Panc1 (cell line): ENCODE data around the gene ARID4B. TPM values are rescaled to one million over a fixed set of nuclear protein-coding genes. Genes with fewer than 3 reads are reported as not detected.

Experiments used
- ATAC-seq: fragments of 200-7000 bp; cut with Tn5 transposase; 2 replicates; pipeline ENCODE4 v1.9.1; 2020; ENCODE audit warnings: mild to moderate bottlenecking, moderate library complexity
- BruUV-seq: library from RNA; stranded (reverse); fragments of 400-500 nt; replicated peaks from 2 replicates; lab custom pipeline; 2021; lab: Mats Ljungman, UMichigan
- CTCF ChIA-PET: fragments of 300-600 bp; sonication (Branson Sonifier 250); formaldehyde crosslinking; loops from one replicate; lab custom pipeline; 2022; ENCODE audit warnings: antibody characterized with exemption; lab: Charles Lee
- POLR2A ChIA-PET: fragments of 300-600 bp; sonication (Branson Sonifier 250); formaldehyde crosslinking; loops from one replicate; lab custom pipeline; 2022; ENCODE audit warnings: antibody characterized with exemption; lab: Charles Lee
- DNase-seq: peaks from one replicate; pipeline ENCODE4 v3.0.0-alpha.2; 2010; ENCODE audit warnings: low read depth, low spot score
- H3K27ac ChIP-seq: 2 replicates; pipeline ENCODE4 v1.5.1; 2011; ENCODE audit warnings: mild to moderate bottlenecking, low read length, inconsistent platforms
- H3K27me3 ChIP-seq: fragments of 200-500 bp; sonication (Bioruptor generic); 2 replicates; pipeline ENCODE4 v1.6.0; 2014; ENCODE audit warnings: low read length, inconsistent platforms; ENCODE audit not compliant: control insufficient read depth, insufficient read depth
- H3K36me3 ChIP-seq: fragments of 200-500 bp; sonication (Bioruptor generic); 2 replicates; pipeline ENCODE4 v1.5.1; 2014; ENCODE audit warnings: inconsistent platforms, mild to moderate bottlenecking, low read length, moderate library complexity; ENCODE audit not compliant: control insufficient read depth, insufficient read depth
- H3K4me1 ChIP-seq: 2 replicates; pipeline ENCODE4 v1.5.1; 2011; ENCODE audit warnings: inconsistent platforms, mild to moderate bottlenecking, low read length, moderate library complexity; ENCODE audit not compliant: control insufficient read depth, insufficient read depth
- H3K4me3 ChIP-seq, 2 experiments: 2 replicates each; pipeline ENCODE4 v1.5.1; 2011 to 2012; ENCODE audit warnings: low read depth in 2 of 2, low read length in 2 of 2, mild to moderate bottlenecking in 2 of 2, inconsistent platforms in 1 of 2, moderate library complexity in 1 of 2
- H3K9me3 ChIP-seq: fragments of 200-500 bp; sonication (Bioruptor generic); 2 replicates; pipeline ENCODE4 v1.5.1; 2014; ENCODE audit warnings: low read depth, mild to moderate bottlenecking, inconsistent platforms, low read length, moderate library complexity; ENCODE audit not compliant: control insufficient read depth, insufficient read depth
- POLR2AphosphoS5 ChIP-seq: IDR thresholded peaks from 2 replicates; pipeline ENCODE4 v1.6.1; 2012; ENCODE audit warnings: mild to moderate bottlenecking, low read depth, low read length, moderate library complexity
- REST ChIP-seq, 2 experiments: IDR thresholded peaks; 2 replicates each; pipeline ENCODE4 v1.6.1; 2011 to 2012; ENCODE audit warnings: low read depth in 2 of 2, control low read depth in 1 of 2, low read length in 1 of 2, mild to moderate bottlenecking in 1 of 2, moderate library complexity in 1 of 2; ENCODE audit not compliant: insufficient read depth in 1 of 2
- SIN3A ChIP-seq: IDR thresholded peaks from 2 replicates; pipeline ENCODE4 v1.6.1; 2012; ENCODE audit warnings: low read depth, mild to moderate bottlenecking, low read length, moderate library complexity, borderline replicate concordance; ENCODE audit not compliant: insufficient read depth
- TCF7L2 ChIP-seq: IDR thresholded peaks from 2 replicates; pipeline ENCODE4 v1.6.1; 2011; ENCODE audit warnings: mild to moderate bottlenecking, low read depth, low read length, inconsistent platforms
- in situ Hi-C: cut with HindIII; loops from 2 replicates; pipeline ENCODE4 v1.10.0; 2016; ENCODE audit warnings: low sequenced_read_pairs, low pct_unique_long_range_greater_than_20kb
- intact Hi-C: fragments of 100-400 bp; cut with micrococcal nuclease; formaldehyde crosslinking; loops from one replicate; pipeline ENCODE4 v1.10.0; 2022; ENCODE audit not compliant: unreplicated experiment
- microRNA-seq: library from miRNA; unstranded; fragments of <30 nt; microRNA quantifications from one replicate; pipeline ENCODE4 v1.1.0, GENCODE V29; 2020; ENCODE audit not compliant: unreplicated experiment
- total RNA-seq: library from RNA; stranded (reverse); gene quantifications from one replicate; pipeline ENCODE4 v1.2.1, GENCODE V29; 2021; ENCODE audit not compliant: unreplicated experiment
- TF ChIP-seq, protein P1 (sequence below): fragments of 450-650 bp; IDR thresholded peaks from 2 replicates; pipeline ENCODE4 v1.5.1; 2017; ENCODE audit warnings: mild to moderate bottlenecking

ARID4B gene
- total RNA-seq, 1 experiment from 2014 or later = 37.5 TPM

DNA sequence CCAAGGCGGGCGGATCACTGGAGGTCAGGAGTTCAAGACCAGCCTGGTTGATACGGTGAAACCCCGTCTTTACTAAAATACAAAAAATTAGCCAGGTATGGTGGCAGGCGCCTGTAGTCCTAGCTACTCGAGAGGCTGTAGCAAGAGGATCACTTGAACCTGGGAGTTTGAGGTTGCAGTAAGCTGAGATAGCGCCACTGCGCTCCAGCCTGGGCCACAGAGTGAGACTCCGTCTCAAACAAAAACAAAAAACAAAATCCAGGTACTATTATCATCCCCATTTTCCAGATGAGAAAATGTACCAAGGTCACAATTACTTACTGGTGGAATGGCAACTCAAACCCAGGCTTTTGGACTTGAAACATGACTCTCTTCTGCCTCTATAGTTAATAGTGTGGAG is 203.9 kb downstream of the ARID4B start:
- TF ChIP-seq POLR2AphosphoS5 (no peak), REST (IDR thresholded peaks at IDR 0.05; ENCODE audit: insufficient read depth in 1 of 2, low read depth in 2 of 2, low read length in 1 of 2) (no peak), SIN3A (no peak), TCF7L2 (no peak)
- TF ChIP-seq, protein P1, sequence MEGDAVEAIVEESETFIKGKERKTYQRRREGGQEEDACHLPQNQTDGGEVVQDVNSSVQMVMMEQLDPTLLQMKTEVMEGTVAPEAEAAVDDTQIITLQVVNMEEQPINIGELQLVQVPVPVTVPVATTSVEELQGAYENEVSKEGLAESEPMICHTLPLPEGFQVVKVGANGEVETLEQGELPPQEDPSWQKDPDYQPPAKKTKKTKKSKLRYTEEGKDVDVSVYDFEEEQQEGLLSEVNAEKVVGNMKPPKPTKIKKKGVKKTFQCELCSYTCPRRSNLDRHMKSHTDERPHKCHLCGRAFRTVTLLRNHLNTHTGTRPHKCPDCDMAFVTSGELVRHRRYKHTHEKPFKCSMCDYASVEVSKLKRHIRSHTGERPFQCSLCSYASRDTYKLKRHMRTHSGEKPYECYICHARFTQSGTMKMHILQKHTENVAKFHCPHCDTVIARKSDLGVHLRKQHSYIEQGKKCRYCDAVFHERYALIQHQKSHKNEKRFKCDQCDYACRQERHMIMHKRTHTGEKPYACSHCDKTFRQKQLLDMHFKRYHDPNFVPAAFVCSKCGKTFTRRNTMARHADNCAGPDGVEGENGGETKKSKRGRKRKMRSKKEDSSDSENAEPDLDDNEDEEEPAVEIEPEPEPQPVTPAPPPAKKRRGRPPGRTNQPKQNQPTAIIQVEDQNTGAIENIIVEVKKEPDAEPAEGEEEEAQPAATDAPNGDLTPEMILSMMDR = no peak
- no peak overlapping the region for H3K4me3 ChIP-seq
- H3K27ac ChIP-seq = no peak overlapping the region
- BruUV-seq = no TSS peak
- H3K4me1 ChIP-seq = peaks cover 6% of the 10 kb centered on the region
- ChIA-PET CTCF (no interaction called here), POLR2A (no interaction called here)
- intact Hi-C loops = no loop called here
- no peaks in the 10 kb centered on the region for H3K9me3 ChIP-seq
- in situ Hi-C loops = no loop called here
- DNase-seq = no peak
- no peak for ATAC-seq
- peaks cover 38% of the 10 kb centered on the region for H3K36me3 ChIP-seq
- no peaks in the 10 kb centered on the region for H3K27me3 ChIP-seq

GRCh38 chr1:235122348-235122747 is 205.6 kb downstream of the ARID4B start:
- CTCF ChIA-PET = no interaction called here

More at GRCh38 chr1:235122348-235122747, 205.6 kb downstream of the ARID4B start:
- TF ChIP-seq SIN3A = no peak
- no peak for TF ChIP-seq POLR2AphosphoS5
- no peak for TF ChIP-seq REST (IDR thresholded peaks at IDR 0.05; ENCODE audit: insufficient read depth in 1 of 2, low read depth in 2 of 2, low read length in 1 of 2)
- TF ChIP-seq TCF7L2 = no peak
- TF ChIP-seq, protein P1 = no peak
- Histone ChIP-seq H3K9me3 (no peaks in the 10 kb centered on the region), H3K27me3 (no peaks in the 10 kb centered on the region), H3K27ac (no peak overlapping the region), H3K4me1 (peaks cover 6% of the 10 kb centered on the region), H3K4me3 (no peak overlapping the region), H3K36me3 (peaks cover 34% of the 10 kb centered on the region; the same call in 1 of the 2 replicates)
- BruUV-seq = no TSS peak
- DNase-seq (no peak), ATAC-seq (no peak)
- POLR2A ChIA-PET = no interaction called here
- in situ Hi-C loops = no loop called here
- intact Hi-C loops = no loop called here

Small RNA genes lying within 50 kb of the gene (microRNA-seq; reads per million reads assigned to microRNA genes)
- not detected for gene MIR4753

Other genes with a start within 250 kb of the ARID4B start
- 101 TPM for gene TOMM20, start 199.3 kb downstream of the ARID4B start, total RNA-seq
- gene RBM34, start 166.9 kb downstream of the ARID4B start, total RNA-seq = 104 TPM
- gene GGPS1, start 391 bp upstream of the ARID4B start, total RNA-seq = 60.6 TPM
- gene TBCE, start 39.2 kb upstream of the ARID4B start, total RNA-seq = 72.0 TPM
- 40.7 TPM for gene B3GALNT2, start 176.3 kb upstream of the ARID4B start, total RNA-seq